K562 (cell line): ENCODE data around the gene GNAZ. TPM values are rescaled to one million over a fixed set of nuclear protein-coding genes. Genes with fewer than 3 reads are reported as not detected.
A peak's percentile ranks its signal among the peaks of the same experiment; 100 is the strongest.

ENCODE experiments used
- ATAC-seq: fragments of 200-7000 bp; cut with Tn5 transposase; 3 replicates; pipeline ENCODE4 v1.9.1; 2020; ENCODE audit warnings: moderate library complexity
- BruUV-seq: library from RNA; stranded (reverse); fragments of 400-500 nt; replicated peaks from 2 replicates; lab custom pipeline; 2021; lab: Mats Ljungman, UMichigan
- CTCF ChIA-PET: fragments of 300-600 bp; formaldehyde crosslinking; extraction: SDS; loops from one replicate; lab custom pipeline; 2021; ENCODE audit warnings: low intra/inter-chr PET ratio; lab: Yijun Ruan, JAX
- POLR2A ChIA-PET: fragments of 300-600, 350-650 bp; sonication (Branson Sonifier 250); formaldehyde crosslinking; extraction: SDS; loops from one replicate; lab custom pipeline; 2021; ENCODE audit warnings: antibody characterized with exemption, inconsistent platforms; lab: Yijun Ruan, JAX
- DNase-seq, 4 experiments: peaks; one replicate each; pipeline versions ENCODE4 v3.0.0 to v3.0.0-alpha.2; 2011 to 2018; ENCODE audit warnings: low spot score in 3 of 4, mixed read lengths in 3 of 4; ENCODE audit errors: extremely low read depth in 1 of 4
- FAIRE-seq: peaks from 2 replicates; lab custom pipeline; 2011; peaks lifted over from hg19 to GRCh38; lab: Jason Lieb, UNC
- H2AFZ ChIP-seq: 2 replicates; pipeline ENCODE4 v1.6.0; 2011; ENCODE audit warnings: low read depth, low read length, control low read depth, inconsistent platforms
- H3K27ac ChIP-seq: fragments of 200-600 bp; 3 replicates; pipeline ENCODE4 v1.8.0; 2011; ENCODE audit warnings: low read depth, mild to moderate bottlenecking, control low read depth, inconsistent platforms, low read length, moderate library complexity, mixed read lengths; ENCODE audit errors: extremely low read depth
- H3K27me3 ChIP-seq, 2 experiments: fragments of 300-600 bp in 1 of 2; 2 replicates in 1 of 2; 3 replicates in 1 of 2; pipeline versions ENCODE4 v1.6.0 to v1.8.0; 2011; ENCODE audit warnings: inconsistent platforms in 2 of 2, low read length in 2 of 2, mild to moderate bottlenecking in 1 of 2, mixed read lengths in 1 of 2, moderate library complexity in 1 of 2; ENCODE audit not compliant: control insufficient read depth in 2 of 2, insufficient read depth in 2 of 2
- H3K36me3 ChIP-seq: fragments of 300-600 bp; 3 replicates; pipeline ENCODE4 v1.8.0; 2011; ENCODE audit warnings: mild to moderate bottlenecking, low read length, inconsistent platforms; ENCODE audit not compliant: control insufficient read depth, insufficient read depth
- H3K4me1 ChIP-seq, 2 experiments: fragments of 200-600 bp in 1 of 2; replicated peaks in 1 of 2; 2 replicates in 1 of 2; 3 replicates in 1 of 2; pipeline versions ENCODE4 v1.5.1 to v1.8.0; 2011; ENCODE audit warnings: inconsistent platforms in 2 of 2, low read length in 2 of 2, mild to moderate bottlenecking in 1 of 2, mixed read lengths in 1 of 2, moderate library complexity in 1 of 2; ENCODE audit not compliant: control insufficient read depth in 2 of 2, insufficient read depth in 2 of 2
- H3K4me2 ChIP-seq: 2 replicates; pipeline ENCODE4 v1.6.1; 2011; ENCODE audit warnings: low read length, control low read depth, inconsistent platforms, mixed read lengths; ENCODE audit not compliant: insufficient read depth
- H3K4me3 ChIP-seq: fragments of 200-600 bp; sonication (generic), shearing (Covaris generic); 2 replicates; pipeline ENCODE4 v1.5.1; 2016; ENCODE audit warnings: control low read depth, inconsistent platforms
- H3K79me2 ChIP-seq: fragments of 200-600 bp; 3 replicates; pipeline ENCODE4 v1.8.0; 2011; ENCODE audit warnings: low read length, inconsistent platforms; ENCODE audit not compliant: control insufficient read depth, insufficient read depth
- H3K9ac ChIP-seq, 2 experiments: 2 replicates each; pipeline versions ENCODE4 v1.6.0 to v1.6.1; 2011; ENCODE audit warnings: low read depth in 2 of 2, low read length in 2 of 2, control low read depth in 1 of 2, inconsistent platforms in 1 of 2, mild to moderate bottlenecking in 1 of 2, mixed read lengths in 1 of 2; ENCODE audit not compliant: insufficient read depth in 1 of 2
- H3K9me1 ChIP-seq: one replicate; pipeline ENCODE4 v1.6.0; 2011; ENCODE audit warnings: inconsistent platforms, mild to moderate bottlenecking, low read length, moderate library complexity; ENCODE audit not compliant: control insufficient read depth, insufficient read depth
- H3K9me3 ChIP-seq: replicated peaks from 2 replicates; pipeline ENCODE4 v1.5.1; 2011; ENCODE audit warnings: low read depth, low read length, inconsistent platforms; ENCODE audit not compliant: control insufficient read depth, insufficient read depth
- H4K20me1 ChIP-seq: replicated peaks from 2 replicates; pipeline ENCODE4 v1.6.1; 2011; ENCODE audit warnings: low read length, inconsistent platforms, mixed read lengths; ENCODE audit not compliant: control insufficient read depth, insufficient read depth
- E2F6 ChIP-seq, 2 experiments: IDR thresholded peaks; 2 replicates each; pipeline ENCODE4 v1.6.1; 2011; ENCODE audit warnings: borderline replicate concordance in 1 of 2, control low read depth in 1 of 2, low read depth in 1 of 2, low read length in 1 of 2, mild to moderate bottlenecking in 1 of 2, mixed read lengths in 1 of 2, moderate library complexity in 1 of 2; ENCODE audit not compliant: insufficient read depth in 1 of 2, insufficient read length in 1 of 2, poor library complexity in 1 of 2, severe bottlenecking in 1 of 2; ENCODE audit errors: extremely low read depth in 1 of 2
- HMBOX1 ChIP-seq: sonication (generic); IDR thresholded peaks from 2 replicates; pipeline ENCODE4 v1.6.1; 2016
- IFI16 ChIP-seq: fragments of 250-450 bp; sonication (Bioruptor Pico); IDR thresholded peaks from 2 replicates; pipeline ENCODE4 v2.1.2; 2022; ENCODE audit warnings: mild to moderate bottlenecking, inconsistent platforms
- NCOA1 ChIP-seq: fragments of 450-650 bp; IDR thresholded peaks from 2 replicates; pipeline ENCODE4 v1.6.1; 2016; ENCODE audit warnings: low read depth
- RAD21 ChIP-seq, 2 experiments: fragments of 250-450 bp in 1 of 2; fragments of 450-650 bp in 1 of 2; sonication (Bioruptor Pico) in 1 of 2; formaldehyde crosslinking in 1 of 2; IDR thresholded peaks in 1 of 2; conservative IDR thresholded peaks in 1 of 2; 2 replicates each; pipeline versions ENCODE4 v1.4.0 to v1.8.0; 2020 to 2022; ENCODE audit warnings: mild to moderate bottlenecking in 2 of 2, moderate library complexity in 1 of 2
- RCOR1 ChIP-seq, 2 experiments: IDR thresholded peaks; 2 replicates each; pipeline ENCODE4 v1.6.1; 2012; ENCODE audit warnings: low read depth in 2 of 2, low read length in 2 of 2, borderline replicate concordance in 1 of 2, improper control_type of control experiment in 1 of 2
- TCF7 ChIP-seq: sonication (generic); IDR thresholded peaks from 2 replicates; pipeline ENCODE4 v1.6.1; 2016; ENCODE audit warnings: antibody characterized with exemption, borderline replicate concordance
- TCF7L2 ChIP-seq: fragments of 150-350 bp; IDR thresholded peaks from 2 replicates; pipeline ENCODE4 v1.6.1; 2016; ENCODE audit warnings: low read depth, mild to moderate bottlenecking, low read length, moderate library complexity
- YBX1 ChIP-seq: fragments of 450-650 bp; IDR thresholded peaks from 2 replicates; pipeline ENCODE4 v1.7.1; 2016; ENCODE audit warnings: mild to moderate bottlenecking
- ZNF778 ChIP-seq: fragments of 450-650 bp; formaldehyde crosslinking; IDR thresholded peaks from 2 replicates; pipeline ENCODE4 v1.4.0; 2020; ENCODE audit warnings: mild to moderate bottlenecking, moderate library complexity
- WGBS: fragments of 100-300 bp; shearing (Covaris generic); methylation state at CpG from one replicate; pipeline ENCODE4 v1.1.6; 2016; ENCODE audit warnings: low coverage, mixed read lengths; ENCODE audit not compliant: insufficient coverage; ENCODE audit errors: missing lambda C conversion rate; 5-methylcytosine and 5-hydroxymethylcytosine counted together
- in situ Hi-C: fragments of 300-500 bp; cut with MboI; formaldehyde crosslinking; loops from 4 replicates; pipeline ENCODE4 v1.15.0; 2018; ENCODE audit warnings: inconsistent platforms, mixed read lengths
- intact Hi-C: fragments of 100-400 bp; cut with micrococcal nuclease; formaldehyde crosslinking; loops from 2 replicates; pipeline ENCODE4 v1.14.2; 2022
- polyA plus RNA-seq, 8 experiments: library from polyadenylated mRNA; depleted of rRNA in 4 of 8; stranded (reverse) in 5 of 8; unstranded in 3 of 8; fragments of >200 nt; fragmentation: Nextera tagmentation in 2 of 8; fragmentation: Illumina TruSeq in 1 of 8; extraction: Ambion mirVana in 2 of 8; extraction: Trizol in 1 of 8; gene quantifications; 2 replicates each; pipeline versions ENCODE4 v1.2.1 to v1.2.3, GENCODE V29; 2011 to 2014; ENCODE audit warnings: inconsistent platforms in 1 of 8, missing spikeins in 1 of 8
- total RNA-seq, 7 experiments: library from RNA; depleted of rRNA in 6 of 7; stranded (reverse); fragments of >200 nt in 6 of 7; fragmentation: Illumina TruSeq in 2 of 7; extraction: Trizol in 2 of 7; gene quantifications; 2 replicates each; pipeline versions ENCODE4 v1.2.1 to v1.2.3, GENCODE V29; 2011 to 2021; ENCODE audit warnings: low replicate concordance in 1 of 7
- TF ChIP-seq, protein P1 (sequence below): sonication (generic); formaldehyde crosslinking; IDR thresholded peaks from 2 replicates; pipeline ENCODE4 v1.8.1; 2023; ENCODE audit warnings: mild to moderate bottlenecking, missing genetic modification reagents
- TF ChIP-seq, protein P2 (sequence below), 3 experiments: fragments of 200-800 bp in 1 of 3; fragments of 250-450 bp in 1 of 3; fragments of 450-650 bp in 1 of 3; sonication (Bioruptor Pico) in 1 of 3; sonication (Bioruptor generic) in 1 of 3; formaldehyde crosslinking in 1 of 3; IDR thresholded peaks; 2 replicates each; pipeline versions ENCODE4 v1.6.1 to v1.8.0; 2016 to 2022; ENCODE audit warnings: mild to moderate bottlenecking in 2 of 3, missing genetic modification characterization in 2 of 3, missing compliant biosample characterization in 1 of 3, moderate library complexity in 1 of 3

The GNAZ gene
- total and polyA plus RNA-seq, 9 of the 15 experiments (the other 6 are each of a cell fraction or from before 2014, with no cell fraction given) = 0.04 to 0.22 (median 0.13) TPM; not detected in 3

DNA sequence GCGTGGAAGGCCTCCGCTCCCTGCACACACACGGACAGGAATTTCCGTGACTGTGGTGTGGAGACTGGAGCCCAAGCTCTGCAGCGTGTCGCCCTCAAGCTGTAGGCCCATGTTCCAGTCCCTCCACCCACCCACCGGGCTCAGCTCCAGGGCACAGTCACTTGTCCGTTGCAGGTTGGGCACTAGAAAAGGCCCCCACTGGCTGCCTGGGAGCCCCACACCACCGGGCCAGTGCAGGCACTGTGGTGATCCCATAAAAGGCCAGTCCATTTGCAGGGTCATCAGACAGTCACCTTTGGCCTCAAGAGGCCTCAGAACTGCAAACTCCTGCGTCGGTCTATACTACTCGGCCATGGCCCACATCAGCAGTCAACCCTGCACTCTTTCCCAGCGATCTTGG lies 91.3 kb downstream of the GNAZ start:
- Histone ChIP-seq H3K36me3 (no peaks in the 10 kb centered on the region), H3K9me1 (peaks cover 14% of the 10 kb centered on the region), H3K4me1 (peaks cover 4 to 27% of the 10 kb centered on the region in 2 experiments; a peak in 4 of 5 replicates), H3K4me3 (no peak overlapping the region), H3K79me2 (no peaks in the 10 kb centered on the region), H2AFZ (no peak overlapping the region), H4K20me1 (peaks cover 80% of the 10 kb centered on the region), H3K27ac (no peak overlapping the region), H3K9ac (peak overlapping the region in 1 of 2 experiments; percentile 30; a peak in 2 of 4 replicates), H3K9me3 (no peaks in the 10 kb centered on the region), H3K4me2 (no peak overlapping the region), H3K27me3 (peaks cover 76 to 89% of the 10 kb centered on the region in 2 experiments)
- BruUV-seq = no TSS peak
- CTCF ChIA-PET = interaction anchor here (0.5 to 0.7 kb wide), 2 partner anchors 316 to 630 kb away, joined by 3 to 4 read pairs; no protein-coding TSS in a partner anchor
- DNase-seq (no peak), ATAC-seq (peak; percentile 11), FAIRE-seq (no peak)
- POLR2A ChIA-PET = interaction anchor here (0.7 to 86.5 kb wide), 7 partner anchors 22 to 686 kb away, joined by 3 to 3476 read pairs (median 5); partner anchors contain the start of genes BCR and RAB36
- intact Hi-C loops (no loop called here), in situ Hi-C loops (loop anchor here (25.0 kb wide), 1 partner anchor 426 kb away; the partner anchor contains the start of gene IGLL1)
- WGBS = 15% methylated on average over 13 of the region's 13 CpGs
- TF ChIP-seq TCF7 = no peak
- no peak for TF ChIP-seq NCOA1
- TF ChIP-seq RCOR1 (IDR thresholded peaks at IDR 0.05; ENCODE audit: borderline replicate concordance in 1 of 2, low read depth in 2 of 2, low read length in 2 of 2) = peak in 1 of 2 experiments; percentile 3; a peak in 1 of 4 replicates
- TF ChIP-seq HMBOX1 = no peak
- TF ChIP-seq, protein P1, sequence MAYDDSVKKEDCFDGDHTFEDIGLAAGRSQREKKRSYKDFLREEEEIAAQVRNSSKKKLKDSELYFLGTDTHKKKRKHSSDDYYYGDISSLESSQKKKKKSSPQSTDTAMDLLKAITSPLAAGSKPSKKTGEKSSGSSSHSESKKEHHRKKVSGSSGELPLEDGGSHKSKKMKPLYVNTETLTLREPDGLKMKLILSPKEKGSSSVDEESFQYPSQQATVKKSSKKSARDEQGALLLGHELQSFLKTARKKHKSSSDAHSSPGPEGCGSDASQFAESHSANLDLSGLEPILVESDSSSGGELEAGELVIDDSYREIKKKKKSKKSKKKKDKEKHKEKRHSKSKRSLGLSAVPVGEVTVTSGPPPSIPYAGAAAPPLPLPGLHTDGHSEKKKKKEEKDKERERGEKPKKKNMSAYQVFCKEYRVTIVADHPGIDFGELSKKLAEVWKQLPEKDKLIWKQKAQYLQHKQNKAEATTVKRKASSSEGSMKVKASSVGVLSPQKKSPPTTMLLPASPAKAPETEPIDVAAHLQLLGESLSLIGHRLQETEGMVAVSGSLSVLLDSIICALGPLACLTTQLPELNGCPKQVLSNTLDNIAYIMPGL = 0 out of 2 replicates have a peak, but pooled peaks have one; percentile 11
- TF ChIP-seq, protein P2, sequence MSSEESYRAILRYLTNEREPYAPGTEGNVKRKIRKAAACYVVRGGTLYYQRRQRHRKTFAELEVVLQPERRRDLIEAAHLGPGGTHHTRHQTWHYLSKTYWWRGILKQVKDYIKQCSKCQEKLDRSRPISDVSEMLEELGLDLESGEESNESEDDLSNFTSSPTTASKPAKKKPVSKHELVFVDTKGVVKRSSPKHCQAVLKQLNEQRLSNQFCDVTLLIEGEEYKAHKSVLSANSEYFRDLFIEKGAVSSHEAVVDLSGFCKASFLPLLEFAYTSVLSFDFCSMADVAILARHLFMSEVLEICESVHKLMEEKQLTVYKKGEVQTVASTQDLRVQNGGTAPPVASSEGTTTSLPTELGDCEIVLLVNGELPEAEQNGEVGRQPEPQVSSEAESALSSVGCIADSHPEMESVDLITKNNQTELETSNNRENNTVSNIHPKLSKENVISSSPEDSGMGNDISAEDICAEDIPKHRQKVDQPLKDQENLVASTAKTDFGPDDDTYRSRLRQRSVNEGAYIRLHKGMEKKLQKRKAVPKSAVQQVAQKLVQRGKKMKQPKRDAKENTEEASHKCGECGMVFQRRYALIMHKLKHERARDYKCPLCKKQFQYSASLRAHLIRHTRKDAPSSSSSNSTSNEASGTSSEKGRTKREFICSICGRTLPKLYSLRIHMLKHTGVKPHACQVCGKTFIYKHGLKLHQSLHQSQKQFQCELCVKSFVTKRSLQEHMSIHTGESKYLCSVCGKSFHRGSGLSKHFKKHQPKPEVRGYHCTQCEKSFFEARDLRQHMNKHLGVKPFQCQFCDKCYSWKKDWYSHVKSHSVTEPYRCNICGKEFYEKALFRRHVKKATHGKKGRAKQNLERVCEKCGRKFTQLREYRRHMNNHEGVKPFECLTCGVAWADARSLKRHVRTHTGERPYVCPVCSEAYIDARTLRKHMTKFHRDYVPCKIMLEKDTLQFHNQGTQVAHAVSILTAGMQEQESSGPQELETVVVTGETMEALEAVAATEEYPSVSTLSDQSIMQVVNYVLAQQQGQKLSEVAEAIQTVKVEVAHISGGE (CRISPR knock-in tag; IDR thresholded peaks at IDR 0.05) = no peak
- no peak for TF ChIP-seq ZNF778
- no peak for TF ChIP-seq YBX1
- no peak for TF ChIP-seq IFI16 (CRISPR knock-in tag)
- TF ChIP-seq TCF7L2 = 0 out of 2 replicates have a peak, but pooled peaks have one; percentile 5
- no peak for TF ChIP-seq E2F6 (IDR thresholded peaks at IDR 0.05; ENCODE audit: borderline replicate concordance in 1 of 2, extremely low read depth in 1 of 2, insufficient read depth in 1 of 2, insufficient read length in 1 of 2, low read depth in 1 of 2, low read length in 1 of 2, poor library complexity in 1 of 2, severe bottlenecking in 1 of 2)
- TF ChIP-seq RAD21 (CRISPR knock-in tag; conservative IDR thresholded peaks at IDR 0.05 in 1 of 2, IDR thresholded peaks at IDR 0.05 in 1 of 2) = no peak
